Astrocyte of the spinal cord (primary cell): ENCODE data around the gene SPINT3.

Experiments
- DNase-seq: peaks from one replicate; pipeline ENCODE4 v3.0.0; 2011; ENCODE audit warnings: low read depth, low spot score
- H3K4me3 ChIP-seq: 2 replicates; pipeline ENCODE4 v1.5.1; 2011; ENCODE audit warnings: low read depth, mild to moderate bottlenecking, low read length, moderate library complexity
- CTCF ChIP-seq: IDR thresholded peaks from 2 replicates; pipeline ENCODE4 v1.5.1; 2012; ENCODE audit warnings: low read depth, mild to moderate bottlenecking, low read length, inconsistent platforms
- in situ Hi-C: cut with HindIII; loops from 2 replicates; pipeline ENCODE4 v1.10.0; 2017; ENCODE audit warnings: low sequenced_read_pairs

The SPINT3 gene

GRCh38 chr20:45547206-45547770 is 31.9 kb upstream of the SPINT3 start, which contains the start of gene EPPIN:
Gene EPPIN (minus strand): TSS chr20:45547401. CDS start chr20:45547357, 44 bp downstream.
- H3K4me3 ChIP-seq: no peak within 1 kb of the TSS
- no peak for TF ChIP-seq CTCF
- in situ Hi-C loops: no loop called here
- no peak for DNase-seq

- peak; percentile 7 for DNase-seq
These were observed 30.5 kb upstream of the SPINT3 start for GRCh38 chr20:45545754-45546453.

DNA sequence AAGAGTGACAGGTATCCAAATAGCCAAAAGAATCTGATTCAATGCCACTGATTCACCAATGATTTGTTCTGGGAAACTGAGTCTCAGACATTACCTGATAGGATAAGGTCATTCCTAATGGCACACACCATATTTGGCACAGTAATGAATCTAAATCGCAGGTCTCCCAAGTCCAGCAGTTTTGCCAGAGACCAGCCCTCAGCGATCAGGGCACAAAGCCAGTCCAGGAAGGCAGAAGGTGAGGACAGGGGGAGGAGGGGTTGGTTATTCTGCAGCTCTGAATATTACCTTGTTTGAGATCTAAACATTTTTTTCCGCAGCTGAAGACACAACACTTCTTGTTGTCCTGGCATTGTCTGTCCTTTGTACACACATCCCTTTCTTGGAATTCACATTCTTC is 29.9 kb upstream of the SPINT3 start:
- in situ Hi-C loops: no loop called here

More at GRCh38 chr20:45545754-45546453, 30.5 kb upstream of the SPINT3 start:
- in situ Hi-C loops: no loop called here
- no peak overlapping the region for H3K4me3 ChIP-seq
- TF ChIP-seq CTCF: peak; percentile 29

DNA sequence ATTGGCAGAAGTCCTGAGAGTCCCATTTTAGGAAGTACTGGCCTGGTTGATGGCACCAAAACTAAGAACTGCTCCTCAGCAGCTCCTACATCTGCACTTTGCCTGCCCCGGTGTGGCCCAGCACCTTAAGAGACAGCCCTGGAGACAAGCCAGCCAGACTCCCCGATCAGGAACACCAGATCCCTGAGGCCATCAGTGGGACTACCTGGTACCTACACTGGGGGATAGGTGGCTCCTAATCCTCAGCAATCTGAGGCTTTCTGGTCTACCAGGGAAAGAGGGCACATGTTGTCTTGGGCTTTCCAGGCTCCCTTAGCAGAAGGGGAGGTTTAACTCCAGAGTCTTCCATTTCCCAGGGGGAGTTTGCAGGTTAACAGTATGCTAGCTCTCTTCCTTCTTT is 24.0 kb upstream of the SPINT3 start, which contains the start of gene WFDC6:
Gene WFDC6, minus strand, starts transcription at position 101 of the 400 bp plus-strand sequence. Its CDS starts 75 bp downstream, at position 26.
- no peak for DNase-seq
- in situ Hi-C loops: no loop called here
- no peak within 1 kb of the TSS for H3K4me3 ChIP-seq
- no peak for TF ChIP-seq CTCF

More for the DNA sequence above, 29.9 kb upstream of the SPINT3 start:
- no peak overlapping the region for H3K4me3 ChIP-seq
- TF ChIP-seq CTCF: no peak
- DNase-seq: no peak

- DNase-seq: no peak
- in situ Hi-C loops: no loop called here
- no peak for TF ChIP-seq CTCF
- no peak overlapping the region for H3K4me3 ChIP-seq
These were observed 22.9 kb upstream of the SPINT3 start for GRCh38 chr20:45538209-45538799.

DNA sequence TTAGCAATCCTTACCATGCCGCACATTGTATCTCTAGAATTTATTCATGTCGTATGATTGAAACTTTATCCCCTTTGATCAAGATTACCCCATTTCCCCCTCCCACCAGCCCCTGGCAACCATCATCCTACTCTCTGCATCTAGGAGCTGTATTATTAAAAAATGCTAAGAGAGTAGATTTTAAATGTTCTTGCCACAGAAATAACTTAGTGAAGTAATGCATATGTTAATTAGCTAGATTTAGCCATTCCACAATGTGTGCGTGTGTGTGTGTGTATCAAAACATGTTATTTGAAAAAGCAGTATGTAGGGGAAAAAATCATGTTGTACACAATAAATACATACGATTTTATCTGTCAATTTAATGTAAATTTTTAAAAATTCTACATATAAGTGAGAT is 11.9 kb upstream of the SPINT3 start:
- in situ Hi-C loops: no loop called here
- DNase-seq: no peak
- TF ChIP-seq CTCF: no peak
- no peak overlapping the region for H3K4me3 ChIP-seq
